K562 (cell line): ENCODE results near the gene PNMT. TPM values are rescaled to one million over a fixed set of nuclear protein-coding genes. Genes with fewer than 3 reads are reported as not detected.

Experiments
- ATAC-seq: fragments of 200-7000 bp; cut with Tn5 transposase; 3 replicates; pipeline ENCODE4 v1.9.1; 2020; ENCODE audit warnings: moderate library complexity
- BruUV-seq: library from RNA; stranded (reverse); fragments of 400-500 nt; replicated peaks from 2 replicates; lab custom pipeline; 2021; lab: Mats Ljungman, UMichigan
- CTCF ChIA-PET: fragments of 300-600 bp; formaldehyde crosslinking; extraction: SDS; loops from one replicate; lab custom pipeline; 2021; ENCODE audit warnings: low intra/inter-chr PET ratio; lab: Yijun Ruan, JAX
- POLR2A ChIA-PET: fragments of 300-600, 350-650 bp; sonication (Branson Sonifier 250); formaldehyde crosslinking; extraction: SDS; loops from one replicate; lab custom pipeline; 2021; ENCODE audit warnings: antibody characterized with exemption, inconsistent platforms; lab: Yijun Ruan, JAX
- DNase-seq, 4 experiments: peaks; one replicate each; pipeline versions ENCODE4 v3.0.0 to v3.0.0-alpha.2; 2011 to 2018; ENCODE audit warnings: low spot score in 3 of 4, mixed read lengths in 3 of 4; ENCODE audit errors: extremely low read depth in 1 of 4
- FAIRE-seq: peaks from 2 replicates; lab custom pipeline; 2011; peaks lifted over from hg19 to GRCh38; lab: Jason Lieb, UNC
- H2AFZ ChIP-seq: 2 replicates; pipeline ENCODE4 v1.6.0; 2011; ENCODE audit warnings: low read depth, low read length, control low read depth, inconsistent platforms
- H3K27ac ChIP-seq: fragments of 200-600 bp; 3 replicates; pipeline ENCODE4 v1.8.0; 2011; ENCODE audit warnings: low read depth, mild to moderate bottlenecking, control low read depth, inconsistent platforms, low read length, moderate library complexity, mixed read lengths; ENCODE audit errors: extremely low read depth
- H3K27me3 ChIP-seq, 2 experiments: fragments of 300-600 bp in 1 of 2; 2 replicates in 1 of 2; 3 replicates in 1 of 2; pipeline versions ENCODE4 v1.6.0 to v1.8.0; 2011; ENCODE audit warnings: inconsistent platforms in 2 of 2, low read length in 2 of 2, mild to moderate bottlenecking in 1 of 2, mixed read lengths in 1 of 2, moderate library complexity in 1 of 2; ENCODE audit not compliant: control insufficient read depth in 2 of 2, insufficient read depth in 2 of 2
- H3K36me3 ChIP-seq: fragments of 300-600 bp; 3 replicates; pipeline ENCODE4 v1.8.0; 2011; ENCODE audit warnings: mild to moderate bottlenecking, low read length, inconsistent platforms; ENCODE audit not compliant: control insufficient read depth, insufficient read depth
- H3K4me1 ChIP-seq, 2 experiments: fragments of 200-600 bp in 1 of 2; replicated peaks in 1 of 2; 2 replicates in 1 of 2; 3 replicates in 1 of 2; pipeline versions ENCODE4 v1.5.1 to v1.8.0; 2011; ENCODE audit warnings: inconsistent platforms in 2 of 2, low read length in 2 of 2, mild to moderate bottlenecking in 1 of 2, mixed read lengths in 1 of 2, moderate library complexity in 1 of 2; ENCODE audit not compliant: control insufficient read depth in 2 of 2, insufficient read depth in 2 of 2
- H3K4me2 ChIP-seq: 2 replicates; pipeline ENCODE4 v1.6.1; 2011; ENCODE audit warnings: low read length, control low read depth, inconsistent platforms, mixed read lengths; ENCODE audit not compliant: insufficient read depth
- H3K4me3 ChIP-seq: fragments of 200-600 bp; sonication (generic), shearing (Covaris generic); 2 replicates; pipeline ENCODE4 v1.5.1; 2016; ENCODE audit warnings: control low read depth, inconsistent platforms
- H3K79me2 ChIP-seq: fragments of 200-600 bp; 3 replicates; pipeline ENCODE4 v1.8.0; 2011; ENCODE audit warnings: low read length, inconsistent platforms; ENCODE audit not compliant: control insufficient read depth, insufficient read depth
- H3K9ac ChIP-seq, 2 experiments: 2 replicates each; pipeline versions ENCODE4 v1.6.0 to v1.6.1; 2011; ENCODE audit warnings: low read depth in 2 of 2, low read length in 2 of 2, control low read depth in 1 of 2, inconsistent platforms in 1 of 2, mild to moderate bottlenecking in 1 of 2, mixed read lengths in 1 of 2; ENCODE audit not compliant: insufficient read depth in 1 of 2
- H3K9me1 ChIP-seq: one replicate; pipeline ENCODE4 v1.6.0; 2011; ENCODE audit warnings: inconsistent platforms, mild to moderate bottlenecking, low read length, moderate library complexity; ENCODE audit not compliant: control insufficient read depth, insufficient read depth
- H3K9me3 ChIP-seq: replicated peaks from 2 replicates; pipeline ENCODE4 v1.5.1; 2011; ENCODE audit warnings: low read depth, low read length, inconsistent platforms; ENCODE audit not compliant: control insufficient read depth, insufficient read depth
- H4K20me1 ChIP-seq: replicated peaks from 2 replicates; pipeline ENCODE4 v1.6.1; 2011; ENCODE audit warnings: low read length, inconsistent platforms, mixed read lengths; ENCODE audit not compliant: control insufficient read depth, insufficient read depth
- ARID1B ChIP-seq: fragments of 450-650 bp; IDR thresholded peaks from 2 replicates; pipeline ENCODE4 v1.6.1; 2016; ENCODE audit warnings: antibody characterized with exemption, mild to moderate bottlenecking, inconsistent platforms
- BCOR ChIP-seq: fragments of 450-650 bp; IDR thresholded peaks from 2 replicates; pipeline ENCODE4 v1.6.1; 2016
- DACH1 ChIP-seq: fragments of 450-650 bp; IDR thresholded peaks from 2 replicates; pipeline ENCODE4 v1.6.1; 2018; ENCODE audit not compliant: partially characterized antibody
- SNIP1 ChIP-seq: fragments of 450-650 bp; IDR thresholded peaks from 2 replicates; pipeline ENCODE4 v1.7.1; 2017; ENCODE audit warnings: low read depth, mild to moderate bottlenecking
- ZNF174 ChIP-seq: fragments of 250-450 bp; sonication (Bioruptor Pico); IDR thresholded peaks from 2 replicates; pipeline ENCODE4 v1.4.0; 2020; ENCODE audit warnings: mild to moderate bottlenecking
- WGBS: fragments of 100-300 bp; shearing (Covaris generic); methylation state at CpG from one replicate; pipeline ENCODE4 v1.1.6; 2016; ENCODE audit warnings: low coverage, mixed read lengths; ENCODE audit not compliant: insufficient coverage; ENCODE audit errors: missing lambda C conversion rate; 5-methylcytosine and 5-hydroxymethylcytosine counted together
- in situ Hi-C: fragments of 300-500 bp; cut with MboI; formaldehyde crosslinking; loops from 4 replicates; pipeline ENCODE4 v1.15.0; 2018; ENCODE audit warnings: inconsistent platforms, mixed read lengths
- intact Hi-C: fragments of 100-400 bp; cut with micrococcal nuclease; formaldehyde crosslinking; loops from 2 replicates; pipeline ENCODE4 v1.14.2; 2022
- polyA plus RNA-seq, 8 experiments: library from polyadenylated mRNA; depleted of rRNA in 4 of 8; stranded (reverse) in 5 of 8; unstranded in 3 of 8; fragments of >200 nt; fragmentation: Nextera tagmentation in 2 of 8; fragmentation: Illumina TruSeq in 1 of 8; extraction: Ambion mirVana in 2 of 8; extraction: Trizol in 1 of 8; gene quantifications; 2 replicates each; pipeline versions ENCODE4 v1.2.1 to v1.2.3, GENCODE V29; 2011 to 2014; ENCODE audit warnings: inconsistent platforms in 1 of 8, missing spikeins in 1 of 8
- total RNA-seq, 7 experiments: library from RNA; depleted of rRNA in 6 of 7; stranded (reverse); fragments of >200 nt in 6 of 7; fragmentation: Illumina TruSeq in 2 of 7; extraction: Trizol in 2 of 7; gene quantifications; 2 replicates each; pipeline versions ENCODE4 v1.2.1 to v1.2.3, GENCODE V29; 2011 to 2021; ENCODE audit warnings: low replicate concordance in 1 of 7
- TF ChIP-seq, protein P1 (sequence below): sonication (generic); formaldehyde crosslinking; IDR thresholded peaks from 2 replicates; pipeline ENCODE4 v1.8.0; 2022; ENCODE audit warnings: missing genetic modification reagents, mild to moderate bottlenecking, borderline replicate concordance

Gene PNMT
- total and polyA plus RNA-seq, 9 of the 15 experiments (the other 6 are each of a cell fraction or from before 2014, with no cell fraction given): 0.55 to 18.1 (median 5.8) TPM

DNA sequence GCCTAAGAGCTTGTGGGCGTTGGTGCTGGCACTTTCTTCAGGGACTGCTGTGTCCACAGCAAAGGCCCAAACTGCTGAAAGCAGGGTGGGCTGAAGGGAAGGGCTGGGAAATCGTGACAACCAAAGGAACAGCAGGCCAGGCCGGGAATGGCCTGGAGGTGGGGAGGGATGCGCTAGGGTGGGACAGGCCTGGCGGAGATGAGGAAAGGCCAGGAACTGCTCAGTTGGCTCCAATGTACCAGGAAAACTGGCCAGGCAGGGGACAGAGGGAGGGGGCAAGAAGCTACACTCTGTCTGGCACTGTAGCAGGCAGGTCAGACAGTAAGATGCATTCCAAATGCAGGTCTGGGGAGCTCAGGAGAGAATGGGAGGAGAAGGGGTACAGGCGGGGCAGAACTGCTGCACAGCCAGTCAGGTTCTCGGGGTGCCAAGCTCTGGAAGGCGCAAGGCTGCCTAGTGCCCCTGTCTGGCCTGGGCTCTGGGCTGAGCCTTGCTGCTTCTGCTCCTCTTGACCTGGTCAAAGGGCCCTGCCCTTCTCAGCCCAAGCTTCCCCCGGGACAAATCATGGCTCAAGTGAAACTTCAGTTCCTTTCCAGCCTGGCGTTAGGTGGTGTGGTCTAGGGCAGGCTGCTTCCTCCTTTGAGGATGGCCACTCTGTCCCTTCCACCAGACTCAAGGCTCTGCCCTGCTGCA, 7.3 kb downstream of the PNMT start:
- ChIA-PET POLR2A (interaction anchor here (0.6 to 1.6 kb wide), 5 partner anchors 9 to 99 kb away, joined by 3 to 12 read pairs (median 4); partner anchors contain the start of gene PGAP3), CTCF (interaction anchor here (1.3 kb wide), 1 partner anchor 53 kb away, joined by 3 read pairs; no protein-coding TSS in a partner anchor)
- peak overlapping the region; percentile 17; the same call in 2 of the 3 replicates for H3K27ac ChIP-seq
- H3K4me3 ChIP-seq: no peak overlapping the region
- H3K79me2 ChIP-seq: no peaks in the 10 kb centered on the region
- FAIRE-seq (peak; percentile 23), DNase-seq (no peak), ATAC-seq (no peak)
- H3K27me3 ChIP-seq: no peaks in the 10 kb centered on the region
- peaks cover 30 to 72% of the 10 kb centered on the region in 2 experiments; a peak in 4 of 5 replicates for H3K4me1 ChIP-seq
- BruUV-seq: no TSS peak
- peak overlapping the region in 1 of 2 experiments; percentile 88; a peak in 2 of 4 replicates for H3K9ac ChIP-seq
- H2AFZ ChIP-seq: peak overlapping the region; percentile 33; the same call in 1 of the 2 replicates
- H3K4me2 ChIP-seq: no peak overlapping the region; the same call in 1 of the 2 replicates
- intact Hi-C loops (no loop called here), in situ Hi-C loops (no loop called here)
- H3K36me3 ChIP-seq: peaks cover 5% of the 10 kb centered on the region; the same call in 2 of the 3 replicates
- no peak for TF ChIP-seq SNIP1
- TF ChIP-seq DACH1: no peak
- TF ChIP-seq BCOR: 0 out of 2 replicates have a peak, but pooled peaks have one; percentile 41
- TF ChIP-seq, protein P1, sequence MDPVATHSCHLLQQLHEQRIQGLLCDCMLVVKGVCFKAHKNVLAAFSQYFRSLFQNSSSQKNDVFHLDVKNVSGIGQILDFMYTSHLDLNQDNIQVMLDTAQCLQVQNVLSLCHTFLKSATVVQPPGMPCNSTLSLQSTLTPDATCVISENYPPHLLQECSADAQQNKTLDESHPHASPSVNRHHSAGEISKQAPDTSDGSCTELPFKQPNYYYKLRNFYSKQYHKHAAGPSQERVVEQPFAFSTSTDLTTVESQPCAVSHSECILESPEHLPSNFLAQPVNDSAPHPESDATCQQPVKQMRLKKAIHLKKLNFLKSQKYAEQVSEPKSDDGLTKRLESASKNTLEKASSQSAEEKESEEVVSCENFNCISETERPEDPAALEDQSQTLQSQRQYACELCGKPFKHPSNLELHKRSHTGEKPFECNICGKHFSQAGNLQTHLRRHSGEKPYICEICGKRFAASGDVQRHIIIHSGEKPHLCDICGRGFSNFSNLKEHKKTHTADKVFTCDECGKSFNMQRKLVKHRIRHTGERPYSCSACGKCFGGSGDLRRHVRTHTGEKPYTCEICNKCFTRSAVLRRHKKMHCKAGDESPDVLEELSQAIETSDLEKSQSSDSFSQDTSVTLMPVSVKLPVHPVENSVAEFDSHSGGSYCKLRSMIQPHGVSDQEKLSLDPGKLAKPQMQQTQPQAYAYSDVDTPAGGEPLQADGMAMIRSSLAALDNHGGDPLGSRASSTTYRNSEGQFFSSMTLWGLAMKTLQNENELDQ: no peak
- no peak for TF ChIP-seq ARID1B
- TF ChIP-seq ZNF174 (CRISPR knock-in tag): no peak
- H3K9me3 ChIP-seq: no peaks in the 10 kb centered on the region
- H4K20me1 ChIP-seq: no peaks in the 10 kb centered on the region; the same call in 1 of the 2 replicates
- no peaks in the 10 kb centered on the region for H3K9me1 ChIP-seq
- 70% methylated on average over 9 of the region's 10 CpGs for WGBS
